Inflammatory macrophage (primary cell): ENCODE results near the gene FEM1A.
"Not testable (repeated sequence)": the region's sequence is repeated elsewhere in the genome, so short reads cannot be mapped to it uniquely, and the experiment has no call there.

Source experiments
- DNase-seq, 2 donors: peaks; one replicate each; pipeline ENCODE4 v3.0.0-alpha.2; 2020 to 2022
- total RNA-seq, 18 experiments: gene quantifications; one replicate each; lab custom pipeline; 2026; ENCODE audit warnings: mixed read lengths in 6 of 18, inconsistent platforms in 2 of 18; lab: John Stamatoyannopoulos, UW

The FEM1A gene
- 32.0 to 118 (median 71.4) reads per million in 18 experiments for total RNA-seq

GRCh38 chr19:4791183-4792018 lies at the start of gene FEM1A:
FEM1A (plus strand) TSS chr19:4791734; CDS start chr19:4791855, 121 bp downstream.
- DNase-seq: peak; percentile 100

- no peak for DNase-seq
Measured at GRCh38 chr19:4742723-4743646, 48.5 kb upstream of the FEM1A start.

- peak; percentile 49 to 70 for DNase-seq
Measured at GRCh38 chr19:4744451-4745174, 46.9 kb upstream of the FEM1A start.

- not testable (repeated sequence) for DNase-seq
Measured at GRCh38 chr19:4745175-4745574, 46.4 kb upstream of the FEM1A start.

GRCh38 chr19:4745986-4746385 lies 45.5 kb upstream of the FEM1A start:
- DNase-seq: no peak

- DNase-seq: no peak
Measured at GRCh38 chr19:4748185-4748584, 43.3 kb upstream of the FEM1A start.

- no peak for DNase-seq
Measured at GRCh38 chr19:4748589-4748988, 42.9 kb upstream of the FEM1A start.

- DNase-seq: no peak
Measured at GRCh38 chr19:4749870-4750590, 41.5 kb upstream of the FEM1A start.

- peak in 1 of 2 donors; percentile 38 for DNase-seq
Measured at GRCh38 chr19:4754248-4754647, 37.3 kb upstream of the FEM1A start.

- no peak for DNase-seq
Measured at GRCh38 chr19:4755459-4755858, 36.1 kb upstream of the FEM1A start.

- no peak for DNase-seq
Measured at GRCh38 chr19:4758082-4758481, 33.5 kb upstream of the FEM1A start.

- DNase-seq: no peak
Measured at GRCh38 chr19:4758659-4759058, 32.9 kb upstream of the FEM1A start.

- DNase-seq: peak; percentile 88 to 94
Measured at GRCh38 chr19:4759388-4760284, 31.9 kb upstream of the FEM1A start.

- DNase-seq: no peak
Measured at GRCh38 chr19:4760285-4760650, 31.3 kb upstream of the FEM1A start.

- no peak for DNase-seq
Measured at GRCh38 chr19:4763021-4763420, 28.5 kb upstream of the FEM1A start.

- DNase-seq: no peak
Measured at GRCh38 chr19:4764393-4764660, 27.2 kb upstream of the FEM1A start.

- DNase-seq: peak; percentile 66 to 78
Measured at GRCh38 chr19:4768934-4769777, 22.4 kb upstream of the FEM1A start.

GRCh38 chr19:4772566-4772965 lies 19.0 kb upstream of the FEM1A start:
- DNase-seq: no peak

- no peak for DNase-seq
Measured at GRCh38 chr19:4773047-4773640, 18.4 kb upstream of the FEM1A start.

- no peak for DNase-seq
Measured at GRCh38 chr19:4774136-4774535, 17.4 kb upstream of the FEM1A start.
